HG03378 (cell line): ENCODE results near the gene RNF7.
"Not testable (repeated sequence)": the region's sequence is repeated elsewhere in the genome, so short reads cannot be mapped to it uniquely, and the experiment has no call there.

Source experiments
- ATAC-seq: cut with Tn5 transposase; IDR thresholded peaks from one replicate; pipeline ENCODE4 v1.9.1; 2021; ENCODE audit warnings: mild to moderate bottlenecking, moderate library complexity; ENCODE audit not compliant: unreplicated experiment

RNF7 gene

GRCh38 chr3:141777957-141778813 is 40.1 kb downstream of the RNF7 start:
- ATAC-seq, result no peak

GRCh38 chr3:141779667-141780066 is 41.6 kb downstream of the RNF7 start:
- no peak for ATAC-seq

- ATAC-seq, result no peak
These were observed 44.4 kb downstream of the RNF7 start for GRCh38 chr3:141782386-141782932.

GRCh38 chr3:141783632-141784031 is 45.5 kb downstream of the RNF7 start:
- ATAC-seq, result no peak

GRCh38 chr3:141784096-141784495 is 46.0 kb downstream of the RNF7 start:
- no peak for ATAC-seq

GRCh38 chr3:141784531-141784930 is 46.4 kb downstream of the RNF7 start:
- ATAC-seq, result no peak

- no peak for ATAC-seq
These were observed 50.1 kb downstream of the RNF7 start for GRCh38 chr3:141788149-141788548.

GRCh38 chr3:141788750-141789149 is 50.7 kb downstream of the RNF7 start:
- not testable (repeated sequence) for ATAC-seq

GRCh38 chr3:141789281-141789680 is 51.2 kb downstream of the RNF7 start:
- ATAC-seq, result no peak

- ATAC-seq, result no peak
These were observed 52.1 kb downstream of the RNF7 start for GRCh38 chr3:141790171-141790570.

GRCh38 chr3:141792495-141792894 is 54.4 kb downstream of the RNF7 start:
- no peak for ATAC-seq

- no peak for ATAC-seq
These were observed 55.6 kb downstream of the RNF7 start for GRCh38 chr3:141793476-141794260.

- no peak for ATAC-seq
These were observed 57.2 kb downstream of the RNF7 start for GRCh38 chr3:141795276-141795675.

- no peak for ATAC-seq
These were observed 57.6 kb downstream of the RNF7 start for GRCh38 chr3:141795741-141796080.

- ATAC-seq, result peak; percentile 95
These were observed 58.2 kb downstream of the RNF7 start for GRCh38 chr3:141796081-141796888.
